ENCODE measurements around the gene RNF111.

Gene RNF111

DNA sequence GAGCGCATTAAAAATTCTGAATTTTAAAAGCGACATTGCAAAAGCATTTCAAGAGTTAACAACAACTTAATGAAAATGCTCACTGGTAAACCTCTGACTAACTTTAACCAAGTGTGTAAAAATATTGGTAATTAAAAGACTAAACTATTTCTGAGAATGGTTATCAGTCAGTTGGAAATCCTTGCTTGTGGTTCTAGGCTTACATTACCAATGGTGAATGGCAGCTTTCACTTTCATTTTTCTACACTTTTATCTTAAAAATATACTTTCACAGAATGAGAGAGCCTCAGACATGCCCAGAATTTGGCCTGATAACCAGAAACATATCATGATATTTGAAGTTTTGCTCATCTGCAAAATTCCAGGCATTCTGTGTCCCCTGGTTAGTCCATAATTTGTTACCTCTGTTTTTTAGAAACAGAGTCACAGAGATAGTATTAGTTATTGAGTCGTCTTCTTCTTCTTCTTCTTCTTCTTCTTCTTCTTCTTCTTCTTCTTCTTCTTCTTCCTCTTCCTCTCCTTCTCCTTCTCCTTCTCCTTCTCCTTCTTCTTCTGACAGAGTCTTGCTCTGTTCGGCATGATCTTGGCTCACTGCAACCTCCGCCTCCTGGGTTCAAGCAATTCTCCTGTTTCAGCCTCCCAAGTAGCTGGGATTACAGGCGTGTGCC is 5.5 kb upstream of the RNF111 start:
- Histone ChIP-seq H3K27me3 (ENCODE audit: insufficient read depth, low read depth) (no peaks in the 10 kb centered on the region), H2AFZ (ENCODE audit: low read depth) (no peak overlapping the region), H3K4me2 (peak overlapping the region; percentile 36)

DNA sequence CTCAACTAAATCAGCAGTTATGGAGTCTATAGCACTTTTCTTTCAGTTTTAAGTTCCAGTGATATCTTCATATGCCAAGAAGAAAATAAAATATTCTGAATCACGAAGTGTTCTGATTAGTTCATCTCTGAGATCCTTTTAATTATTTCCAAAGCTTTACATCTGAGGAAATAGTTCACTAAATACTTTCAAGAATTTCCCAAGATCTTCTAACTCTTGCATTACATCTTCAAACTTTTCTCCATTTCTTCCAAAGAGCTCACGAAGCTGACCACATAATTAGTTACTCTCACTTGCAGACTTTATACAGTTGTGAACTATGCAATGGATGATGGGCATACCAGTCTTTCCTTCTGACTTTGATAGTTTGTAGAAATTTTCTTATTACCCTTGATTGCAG is 4.2 kb upstream of the RNF111 start:
- H2AFZ ChIP-seq (ENCODE audit: low read depth): no peak overlapping the region
- TF ChIP-seq, protein P1, sequence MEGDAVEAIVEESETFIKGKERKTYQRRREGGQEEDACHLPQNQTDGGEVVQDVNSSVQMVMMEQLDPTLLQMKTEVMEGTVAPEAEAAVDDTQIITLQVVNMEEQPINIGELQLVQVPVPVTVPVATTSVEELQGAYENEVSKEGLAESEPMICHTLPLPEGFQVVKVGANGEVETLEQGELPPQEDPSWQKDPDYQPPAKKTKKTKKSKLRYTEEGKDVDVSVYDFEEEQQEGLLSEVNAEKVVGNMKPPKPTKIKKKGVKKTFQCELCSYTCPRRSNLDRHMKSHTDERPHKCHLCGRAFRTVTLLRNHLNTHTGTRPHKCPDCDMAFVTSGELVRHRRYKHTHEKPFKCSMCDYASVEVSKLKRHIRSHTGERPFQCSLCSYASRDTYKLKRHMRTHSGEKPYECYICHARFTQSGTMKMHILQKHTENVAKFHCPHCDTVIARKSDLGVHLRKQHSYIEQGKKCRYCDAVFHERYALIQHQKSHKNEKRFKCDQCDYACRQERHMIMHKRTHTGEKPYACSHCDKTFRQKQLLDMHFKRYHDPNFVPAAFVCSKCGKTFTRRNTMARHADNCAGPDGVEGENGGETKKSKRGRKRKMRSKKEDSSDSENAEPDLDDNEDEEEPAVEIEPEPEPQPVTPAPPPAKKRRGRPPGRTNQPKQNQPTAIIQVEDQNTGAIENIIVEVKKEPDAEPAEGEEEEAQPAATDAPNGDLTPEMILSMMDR (conservative IDR thresholded peaks at IDR 0.05; ENCODE audit: low read depth, low read length): no peak

More for the DNA sequence above, 5.5 kb upstream of the RNF111 start:
- Histone ChIP-seq H3K79me2 (ENCODE audit: insufficient read depth, low read depth) (no peaks in the 10 kb centered on the region), H3K36me3 (ENCODE audit: insufficient read depth) (no peaks in the 10 kb centered on the region), H4K20me1 (ENCODE audit: insufficient read depth) (no peaks in the 10 kb centered on the region), H3K27ac (no peak overlapping the region), H3K4me3 (IDR thresholded peaks at IDR 0.05; ENCODE audit: insufficient read depth, low read depth, low read length) (no peak overlapping the region), H3K9ac (no peak overlapping the region), H3K4me1 (ENCODE audit: low read depth, poor library complexity, severe bottlenecking) (peaks cover 34% of the 10 kb centered on the region)
- TF ChIP-seq, protein P1 (conservative IDR thresholded peaks at IDR 0.05; ENCODE audit: low read depth, low read length): no peak

DNA sequence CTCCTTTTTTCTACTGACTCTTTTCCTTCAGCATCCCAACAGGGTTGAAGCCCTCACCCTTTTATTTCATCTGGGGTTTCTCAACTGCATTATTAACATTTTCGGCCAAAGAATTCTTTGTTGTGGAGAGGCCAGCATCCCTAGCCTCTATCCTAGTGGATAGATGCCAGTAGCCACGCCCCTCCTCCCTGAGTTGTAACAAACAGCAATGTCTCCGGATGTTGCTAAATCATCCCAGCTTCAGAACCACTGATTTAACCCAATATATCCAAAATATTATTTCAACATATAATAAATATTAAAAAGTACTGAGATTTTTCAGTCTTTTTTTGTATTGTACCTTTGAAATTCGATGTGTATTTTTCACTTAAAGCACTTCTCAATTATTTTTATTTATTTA is 2.0 kb upstream of the RNF111 start:
- Histone ChIP-seq H3K27ac (no peak overlapping the region), H3K4me3 (IDR thresholded peaks at IDR 0.05; ENCODE audit: insufficient read depth, low read depth, low read length) (no peak overlapping the region), H4K20me1 (ENCODE audit: insufficient read depth) (0 out of 2 replicates have a peak, but pooled peaks cover 3% of the 10 kb centered on the region), H3K27me3 (ENCODE audit: insufficient read depth, low read depth) (no peaks in the 10 kb centered on the region), H2AFZ (ENCODE audit: low read depth) (no peak overlapping the region), H3K9ac (no peak overlapping the region), H3K79me2 (ENCODE audit: insufficient read depth, low read depth) (peaks cover 22% of the 10 kb centered on the region), H3K4me2 (no peak overlapping the region), H3K4me1 (ENCODE audit: low read depth, poor library complexity, severe bottlenecking) (peaks cover 32% of the 10 kb centered on the region), H3K36me3 (ENCODE audit: insufficient read depth) (no peaks in the 10 kb centered on the region)
- TF ChIP-seq, protein P1 (conservative IDR thresholded peaks at IDR 0.05; ENCODE audit: low read depth, low read length): no peak

More for the DNA sequence above, 4.2 kb upstream of the RNF111 start:
- no peak overlapping the region for H3K4me2 ChIP-seq
- no peak overlapping the region for H3K9ac ChIP-seq
- H3K27me3 ChIP-seq (ENCODE audit: insufficient read depth, low read depth): no peaks in the 10 kb centered on the region
- peaks cover 34% of the 10 kb centered on the region for H3K4me1 ChIP-seq (ENCODE audit: low read depth, poor library complexity, severe bottlenecking)
- no peaks in the 10 kb centered on the region for H3K36me3 ChIP-seq (ENCODE audit: insufficient read depth)
- peaks cover under 1% of the 10 kb centered on the region; the same call in 1 of the 2 replicates for H3K79me2 ChIP-seq (ENCODE audit: insufficient read depth, low read depth)
- H3K4me3 ChIP-seq (IDR thresholded peaks at IDR 0.05; ENCODE audit: insufficient read depth, low read depth, low read length): no peak overlapping the region
- no peaks in the 10 kb centered on the region for H4K20me1 ChIP-seq (ENCODE audit: insufficient read depth)
- H3K27ac ChIP-seq: no peak overlapping the region

DNA sequence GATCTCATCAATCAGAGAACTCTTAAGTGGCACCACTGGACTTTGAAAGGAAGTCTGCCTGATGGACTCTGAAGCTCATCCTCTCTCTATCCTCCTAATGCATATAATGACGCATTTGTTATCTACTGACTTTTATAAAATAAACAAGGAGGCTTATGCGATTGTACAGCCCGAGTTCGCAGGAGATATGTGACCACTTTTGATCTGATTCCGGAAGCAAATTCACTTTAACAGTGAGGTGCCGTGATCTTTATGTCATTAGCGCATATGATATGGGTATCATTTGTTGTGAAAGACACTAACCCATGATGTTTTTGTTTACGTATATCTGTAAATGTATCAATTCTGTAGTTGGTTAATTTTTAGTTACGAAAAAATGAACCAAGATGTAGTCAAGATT is 427 bp upstream of the RNF111 start:
- Histone ChIP-seq H3K27ac (no peak overlapping the region), H3K4me2 (peak overlapping the region; percentile 59), H3K9ac (no peak overlapping the region; the same call in 1 of the 2 replicates), H3K27me3 (ENCODE audit: insufficient read depth, low read depth) (no peaks in the 10 kb centered on the region), H3K36me3 (ENCODE audit: insufficient read depth) (no peaks in the 10 kb centered on the region), H3K4me1 (ENCODE audit: low read depth, poor library complexity, severe bottlenecking) (peaks cover 16% of the 10 kb centered on the region), H2AFZ (ENCODE audit: low read depth) (peak overlapping the region; percentile 62), H3K4me3 (IDR thresholded peaks at IDR 0.05; ENCODE audit: insufficient read depth, low read depth, low read length) (no peak overlapping the region), H4K20me1 (ENCODE audit: insufficient read depth) (peaks cover 8% of the 10 kb centered on the region; the same call in 1 of the 2 replicates), H3K79me2 (ENCODE audit: insufficient read depth, low read depth) (peaks cover 38% of the 10 kb centered on the region)
- TF ChIP-seq, protein P1 (conservative IDR thresholded peaks at IDR 0.05; ENCODE audit: low read depth, low read length): no peak

All from KMS-11 (cell line).